ENCODE data around the gene RCC2. TPM values are rescaled to one million over a fixed set of nuclear protein-coding genes. Genes with fewer than 3 reads are reported as not detected.

Gene RCC2
- total RNA-seq, 2 experiments from 2014 or later, result 139 to 250 TPM

GRCh38 chr1:17361687-17362086 lies 77.8 kb downstream of the RCC2 start:
- no peaks in the 10 kb centered on the region for H4K20me1 ChIP-seq (ENCODE audit: insufficient read depth, low read length)
- TF ChIP-seq EZH2phosphoT487 (IDR thresholded peaks at IDR 0.05; ENCODE audit: borderline replicate concordance, low read depth, low read length) (no peak), CTCF (conservative IDR thresholded peaks at IDR 0.05; ENCODE audit: low read length) (no peak)
- no peak overlapping the region for H2AFZ ChIP-seq (ENCODE audit: low read length)
- no peak overlapping the region for H3K27ac ChIP-seq (ENCODE audit: low read depth, low read length, poor library complexity, severe bottlenecking)
- POLR2A ChIA-PET, result no interaction called here
- H3K9me3 ChIP-seq (ENCODE audit: low read length), result no peaks in the 10 kb centered on the region; the same call in 1 of the 2 replicates
- no peak overlapping the region for H3K4me3 ChIP-seq (ENCODE audit: low read depth, low read length, poor library complexity, severe bottlenecking)
- no peaks in the 10 kb centered on the region for H3K9me2 ChIP-seq (ENCODE audit: insufficient read depth, low read length)
- no peaks in the 10 kb centered on the region for H3K79me2 ChIP-seq (ENCODE audit: insufficient read depth, low read depth, low read length)
- CTCF ChIA-PET (ENCODE audit: unreplicated experiment), result no interaction called here
- H3K4me1 ChIP-seq (ENCODE audit: insufficient read depth, low read length, poor library complexity, severe bottlenecking), result no peaks in the 10 kb centered on the region
- H3K36me3 ChIP-seq (ENCODE audit: insufficient read depth, low read length), result no peaks in the 10 kb centered on the region
- BruUV-seq (replicated peaks), result no TSS peak
- intact Hi-C loops (cut with micrococcal nuclease; ENCODE audit: unreplicated experiment), result no loop called here
- DNase-seq (ENCODE audit: low spot score), result no peak
- H3K4me2 ChIP-seq (ENCODE audit: low read length), result no peak overlapping the region

GRCh38 chr1:17360272-17360956 lies 79.1 kb downstream of the RCC2 start:
- Histone ChIP-seq H2AFZ (ENCODE audit: low read length) (no peak overlapping the region), H3K4me2 (ENCODE audit: low read length) (no peak overlapping the region), H3K4me1 (ENCODE audit: insufficient read depth, low read length, poor library complexity, severe bottlenecking) (no peaks in the 10 kb centered on the region), H3K36me3 (ENCODE audit: insufficient read depth, low read length) (no peaks in the 10 kb centered on the region), H3K9me3 (ENCODE audit: low read length) (no peaks in the 10 kb centered on the region; the same call in 1 of the 2 replicates), H4K20me1 (ENCODE audit: insufficient read depth, low read length) (no peaks in the 10 kb centered on the region), H3K79me2 (ENCODE audit: insufficient read depth, low read depth, low read length) (no peaks in the 10 kb centered on the region), H3K9me2 (ENCODE audit: insufficient read depth, low read length) (no peaks in the 10 kb centered on the region), H3K4me3 (ENCODE audit: low read depth, low read length, poor library complexity, severe bottlenecking) (no peak overlapping the region), H3K27ac (ENCODE audit: low read depth, low read length, poor library complexity, severe bottlenecking) (no peak overlapping the region)
- TF ChIP-seq EZH2phosphoT487 (IDR thresholded peaks at IDR 0.05; ENCODE audit: borderline replicate concordance, low read depth, low read length), result no peak
- no peak for TF ChIP-seq CTCF (conservative IDR thresholded peaks at IDR 0.05; ENCODE audit: low read length)
- no TSS peak for BruUV-seq (replicated peaks)
- CTCF ChIA-PET (ENCODE audit: unreplicated experiment), result no interaction called here
- POLR2A ChIA-PET, result no interaction called here
- DNase-seq (ENCODE audit: low spot score), result no peak
- intact Hi-C loops (cut with micrococcal nuclease; ENCODE audit: unreplicated experiment), result no loop called here

GRCh38 chr1:17359808-17360207 lies 79.7 kb downstream of the RCC2 start:
- Histone ChIP-seq H3K4me2 (ENCODE audit: low read length) (no peak overlapping the region), H3K27ac (ENCODE audit: low read depth, low read length, poor library complexity, severe bottlenecking) (no peak overlapping the region), H3K4me3 (ENCODE audit: low read depth, low read length, poor library complexity, severe bottlenecking) (no peak overlapping the region), H3K36me3 (ENCODE audit: insufficient read depth, low read length) (no peaks in the 10 kb centered on the region), H4K20me1 (ENCODE audit: insufficient read depth, low read length) (no peaks in the 10 kb centered on the region), H3K9me3 (ENCODE audit: low read length) (no peaks in the 10 kb centered on the region; the same call in 1 of the 2 replicates), H3K4me1 (ENCODE audit: insufficient read depth, low read length, poor library complexity, severe bottlenecking) (no peaks in the 10 kb centered on the region), H3K79me2 (ENCODE audit: insufficient read depth, low read depth, low read length) (no peaks in the 10 kb centered on the region), H3K9me2 (ENCODE audit: insufficient read depth, low read length) (no peaks in the 10 kb centered on the region), H2AFZ (ENCODE audit: low read length) (no peak overlapping the region)
- no TSS peak for BruUV-seq (replicated peaks)
- POLR2A ChIA-PET, result no interaction called here
- intact Hi-C loops (cut with micrococcal nuclease; ENCODE audit: unreplicated experiment), result no loop called here
- CTCF ChIA-PET (ENCODE audit: unreplicated experiment), result interaction anchor here (0.6 kb wide), 1 partner anchor 116 kb away, joined by 4 read pairs; no protein-coding TSS in a partner anchor
- no peak for TF ChIP-seq EZH2phosphoT487 (IDR thresholded peaks at IDR 0.05; ENCODE audit: borderline replicate concordance, low read depth, low read length)
- DNase-seq (ENCODE audit: low spot score), result no peak

Measured in OCI-LY7 (cell line).